Heart left ventricle (tissue), 13 donors: ENCODE results near the gene WDFY3.

Experiments used
- POLR2A ChIP-seq, 2 donors: fragments of 450-650 bp; IDR thresholded peaks; one replicate each; pipeline ENCODE4 v1.6.1; 2017; ENCODE audit warnings: antibody characterized with exemption in 2 of 2, mild to moderate bottlenecking in 2 of 2, moderate library complexity in 2 of 2
- TF ChIP-seq, protein P1 (sequence below), 12 donors: fragments of 200-600 bp; sonication (generic) in 4 of 12; IDR thresholded peaks; one replicate each; pipeline versions ENCODE4 v1.5.0 to v1.8.0; 2018 to 2022; ENCODE audit warnings: antibody characterized with exemption in 12 of 12, mild to moderate bottlenecking in 5 of 12
- donor health status: ischemic (EF 13 %, LVEDD 7.1; RV severe dilation, severe dysfunction).
- donor health status: DM: no; HTN: yes; CAD: no.
- donor health status: DM: no; HTN: no; CAD: no.
- donor health status: ischemic (EF 25% LVEDD 6.9; RV normal size, moderate dysfunction).
- donor health status: ischemic (EF 25% LVEDD 5.7; RV mildly dilated, moderate dysfunction).
- donor health status: ischemic (EF 35%, LVEDD 5.7; RV mildly dilated, moderate dysfunction).
- donor health status: nonischemic (EF 11% LVEDD 7.7; RV severe dilation, severe dysfunction).
- donor health status: DM: yes; HTN: yes; CAD: no.
- donor health status: PGD.
- donor health status: ischemic (EF 29% LVEDD 5.4; RV normal size, mild dysfunction).
- donor health status: nonischemic (EF 23%, LVEDD 6.1; RV moderate dilation, normal function).

DNA sequence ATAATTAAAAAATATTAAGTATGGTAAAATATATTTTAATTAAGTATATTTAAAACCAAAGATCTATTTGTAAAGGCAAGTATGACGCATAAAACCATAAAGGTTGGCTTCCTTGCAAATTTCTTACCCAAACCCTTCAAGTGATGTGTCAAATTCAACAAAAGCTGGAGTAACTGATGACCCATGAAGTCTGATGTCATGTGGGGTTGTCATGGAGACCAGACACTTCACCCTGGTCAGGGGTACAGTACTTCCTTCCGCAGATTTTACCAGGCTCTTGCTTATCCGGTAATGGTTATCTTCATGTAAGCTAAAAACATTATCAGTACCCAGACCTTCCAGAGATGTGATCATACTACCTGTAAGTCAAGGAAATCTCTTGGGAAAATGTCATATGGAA lies 170.1 kb downstream of the WDFY3 start:
- TF ChIP-seq, protein P1, sequence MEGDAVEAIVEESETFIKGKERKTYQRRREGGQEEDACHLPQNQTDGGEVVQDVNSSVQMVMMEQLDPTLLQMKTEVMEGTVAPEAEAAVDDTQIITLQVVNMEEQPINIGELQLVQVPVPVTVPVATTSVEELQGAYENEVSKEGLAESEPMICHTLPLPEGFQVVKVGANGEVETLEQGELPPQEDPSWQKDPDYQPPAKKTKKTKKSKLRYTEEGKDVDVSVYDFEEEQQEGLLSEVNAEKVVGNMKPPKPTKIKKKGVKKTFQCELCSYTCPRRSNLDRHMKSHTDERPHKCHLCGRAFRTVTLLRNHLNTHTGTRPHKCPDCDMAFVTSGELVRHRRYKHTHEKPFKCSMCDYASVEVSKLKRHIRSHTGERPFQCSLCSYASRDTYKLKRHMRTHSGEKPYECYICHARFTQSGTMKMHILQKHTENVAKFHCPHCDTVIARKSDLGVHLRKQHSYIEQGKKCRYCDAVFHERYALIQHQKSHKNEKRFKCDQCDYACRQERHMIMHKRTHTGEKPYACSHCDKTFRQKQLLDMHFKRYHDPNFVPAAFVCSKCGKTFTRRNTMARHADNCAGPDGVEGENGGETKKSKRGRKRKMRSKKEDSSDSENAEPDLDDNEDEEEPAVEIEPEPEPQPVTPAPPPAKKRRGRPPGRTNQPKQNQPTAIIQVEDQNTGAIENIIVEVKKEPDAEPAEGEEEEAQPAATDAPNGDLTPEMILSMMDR (IDR thresholded peaks at IDR 0.05): no peak
- TF ChIP-seq POLR2A (IDR thresholded peaks at IDR 0.05): no peak
